Urothelium cell line (cell line): ENCODE results near the gene EPHB2.
"Not testable (repeated sequence)": the region's sequence is repeated elsewhere in the genome, so short reads cannot be mapped to it uniquely, and the experiment has no call there.

Experiments
- DNase-seq: peaks from one replicate; pipeline ENCODE4 v3.0.0; 2011; ENCODE audit warnings: low spot score, mixed read lengths
- FAIRE-seq: peaks from 2 replicates; lab custom pipeline; 2011; peaks lifted over from hg19 to GRCh38; lab: Jason Lieb, UNC

EPHB2 gene

GRCh38 chr1:22925111-22925510, 214.5 kb downstream of the EPHB2 start:
- DNase-seq (no peak), FAIRE-seq (peak; percentile 23)

DNA sequence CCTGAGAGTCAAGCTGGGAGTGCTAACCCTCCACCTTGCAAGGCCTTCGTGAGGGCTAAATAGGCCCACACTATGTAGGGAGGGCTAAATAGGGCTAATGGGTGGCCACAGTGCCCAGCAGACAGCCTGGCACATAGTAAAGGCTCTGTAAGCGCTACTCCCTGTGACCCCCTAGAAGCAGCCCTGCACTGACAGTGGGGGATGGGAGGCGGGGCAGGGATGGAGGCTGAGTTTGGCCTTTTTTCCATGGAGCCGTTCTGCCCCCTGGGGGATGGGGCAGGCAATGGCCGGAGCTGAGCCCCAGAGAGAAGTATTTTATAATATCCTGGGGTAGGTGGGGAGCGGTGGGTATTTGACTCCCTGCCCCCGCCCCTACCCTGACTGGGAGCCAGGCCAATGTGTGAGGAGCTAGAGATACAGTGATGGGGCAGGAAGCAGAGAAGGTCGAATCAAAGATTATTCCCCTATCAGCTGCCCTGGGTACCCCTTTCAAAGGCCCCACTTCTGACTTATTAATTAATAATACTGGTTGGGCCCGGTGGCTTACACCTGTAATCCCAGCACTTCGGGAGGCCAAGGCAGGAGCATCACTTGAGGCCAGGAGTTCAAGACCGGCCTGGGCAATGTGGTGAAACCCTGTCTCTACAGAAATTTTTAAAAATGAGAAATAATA, 219.7 kb downstream of the EPHB2 start:
- DNase-seq = peak; percentile 49
- FAIRE-seq = no peak

DNA sequence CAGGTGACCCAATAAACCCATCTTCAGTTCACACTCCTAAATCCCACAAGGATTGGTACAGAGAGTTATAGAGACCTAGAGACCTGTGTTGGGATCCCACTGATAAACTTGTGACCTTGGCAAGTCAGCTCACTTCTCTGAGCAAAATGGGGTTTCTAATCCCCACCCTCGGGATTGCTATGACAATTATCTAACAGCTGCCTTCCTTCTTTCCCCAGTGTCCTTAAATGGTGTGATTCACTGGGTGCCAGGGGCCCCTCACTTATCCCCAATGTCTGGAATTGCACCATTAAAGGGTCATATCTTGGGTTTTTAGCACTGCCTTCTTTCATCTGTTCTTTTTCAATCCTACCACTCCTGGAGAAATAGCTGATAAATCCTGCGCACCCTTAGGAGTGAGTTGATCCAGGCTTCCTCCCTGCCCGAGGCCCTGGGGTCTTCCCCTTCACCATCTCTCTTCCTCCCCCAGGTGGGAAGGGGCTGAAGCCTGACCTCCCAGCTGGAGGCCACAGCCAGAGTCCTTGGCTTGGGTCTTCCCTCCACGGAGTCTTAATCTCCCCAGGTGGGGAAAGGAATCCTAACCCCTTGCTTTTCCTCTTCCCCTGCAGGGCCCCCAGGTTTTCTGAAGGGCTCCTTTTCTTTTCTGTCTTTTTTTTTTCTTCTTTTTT, 222.3 kb downstream of the EPHB2 start:
- no peak for FAIRE-seq
- DNase-seq = no peak

DNA sequence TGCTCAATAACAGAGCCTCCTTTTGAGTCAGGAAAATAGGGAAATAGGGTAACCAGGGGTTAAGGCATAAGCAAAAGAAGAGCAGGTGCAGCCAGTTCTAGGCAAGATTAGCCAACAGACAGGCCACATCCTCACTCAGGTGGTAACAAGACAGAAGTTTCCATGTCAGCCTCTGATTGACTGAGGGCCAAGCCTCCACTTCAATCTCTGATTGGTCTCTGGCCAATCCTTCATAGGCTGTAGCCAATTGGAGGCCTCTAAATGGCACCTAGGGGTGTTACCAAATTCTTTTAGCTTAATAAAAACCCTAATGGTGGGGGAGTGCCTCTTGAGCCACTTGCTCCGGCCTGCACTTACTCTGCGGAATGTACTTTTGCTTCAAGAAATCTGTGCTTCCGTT, 224.8 kb downstream of the EPHB2 start:
- FAIRE-seq (no peak), DNase-seq (no peak)

DNA sequence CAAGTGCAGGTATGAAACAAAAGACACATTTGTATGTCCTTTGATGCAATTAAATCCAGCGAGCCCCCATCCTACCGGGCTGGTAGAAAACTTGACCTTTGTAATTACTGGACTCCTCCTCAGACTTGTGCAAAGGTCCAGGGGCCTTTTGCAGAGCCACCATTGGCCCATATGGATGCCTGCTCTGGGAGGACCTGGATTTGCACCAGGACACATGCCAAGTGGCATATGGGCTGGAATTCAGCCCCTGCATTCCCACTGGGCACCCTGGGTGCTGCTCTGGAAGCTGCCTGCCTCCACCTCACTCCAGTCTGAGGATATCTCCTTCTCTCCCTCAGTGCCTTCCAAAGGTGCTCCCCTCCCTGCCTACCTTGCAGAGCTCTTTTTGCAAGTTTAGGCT, 226.0 kb downstream of the EPHB2 start:
- no peak for FAIRE-seq
- DNase-seq = no peak

- FAIRE-seq (no peak), DNase-seq (no peak)
Observed at GRCh38 chr1:22941257-22941656, 230.6 kb downstream of the EPHB2 start.

DNA sequence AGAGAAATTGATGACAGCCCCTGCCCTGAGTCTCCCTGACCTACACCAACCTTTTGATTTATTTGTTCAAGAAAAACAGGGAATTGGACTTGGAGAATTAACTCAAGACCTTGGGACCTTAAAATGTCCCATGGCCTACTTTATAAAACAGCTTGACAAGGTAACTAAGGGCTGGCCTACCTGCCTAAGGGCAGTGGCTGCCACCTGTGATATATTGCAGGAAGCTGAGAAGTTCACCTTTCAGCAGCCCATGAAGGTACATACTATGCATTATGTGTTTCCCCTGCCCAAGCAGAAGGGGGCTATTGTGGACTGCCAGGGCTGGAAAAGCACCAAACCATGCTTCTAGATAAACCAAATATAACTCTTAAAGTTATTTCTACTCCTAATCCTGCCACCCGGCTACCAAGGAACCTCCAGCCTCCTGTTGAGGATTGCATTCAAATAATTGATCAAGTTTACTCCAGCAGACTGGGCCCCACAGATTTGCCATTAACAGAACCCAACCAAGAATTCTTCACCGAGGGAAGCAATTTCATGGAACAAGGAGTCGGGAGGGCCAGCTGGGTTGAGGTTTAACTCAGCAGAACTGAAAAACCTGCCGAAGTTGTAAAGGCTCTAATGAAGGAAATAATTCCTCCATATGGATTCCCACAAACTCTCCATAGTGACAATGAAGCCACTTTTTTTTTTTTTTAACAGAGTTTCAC, 233.9 kb downstream of the EPHB2 start:
- DNase-seq (no peak), FAIRE-seq (no peak)

DNA sequence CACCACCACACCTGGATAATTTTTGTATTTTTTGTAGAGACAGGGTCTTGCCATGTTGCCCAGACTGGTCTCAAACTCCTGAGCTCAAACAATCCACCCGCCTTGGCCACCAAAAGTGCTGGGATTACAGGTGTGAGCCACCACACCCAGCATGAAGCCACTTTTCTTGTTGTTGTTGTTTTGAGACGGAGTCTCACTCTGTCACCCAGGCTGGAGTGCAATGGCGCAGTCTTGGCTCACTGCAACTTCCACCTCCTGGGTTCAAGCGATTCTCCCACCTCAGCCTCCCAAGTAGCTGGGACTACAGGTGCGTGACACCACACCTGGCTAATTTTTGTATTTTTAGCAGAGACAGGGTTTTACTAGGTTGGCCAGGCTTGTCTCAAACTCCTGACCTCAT, 234.5 kb downstream of the EPHB2 start:
- DNase-seq, FAIRE-seq: not testable (repeated sequence)

- no peak for DNase-seq
- no peak for FAIRE-seq
Observed at GRCh38 chr1:22949822-22950331, 239.2 kb downstream of the EPHB2 start.

- FAIRE-seq (no peak), DNase-seq (no peak)
Observed at GRCh38 chr1:22951796-22952195, 241.2 kb downstream of the EPHB2 start.

DNA sequence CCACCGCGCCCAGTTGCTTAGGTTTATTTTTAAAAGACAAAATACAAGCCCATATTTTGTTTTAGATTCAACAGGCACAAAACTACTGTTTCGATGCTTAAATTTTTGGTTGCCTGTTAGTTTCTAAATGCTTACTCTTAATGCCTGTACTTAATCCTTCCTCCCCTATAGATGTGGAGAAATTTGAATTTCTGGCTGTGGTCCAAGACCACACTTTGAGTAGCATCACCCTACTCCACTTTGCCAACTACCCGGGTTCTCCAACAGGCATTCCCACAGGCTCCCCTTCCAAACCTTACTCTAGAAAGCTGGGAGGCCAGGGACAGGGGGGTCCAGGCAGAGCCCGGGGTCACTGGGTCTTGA, 242.0 kb downstream of the EPHB2 start:
- DNase-seq (no peak), FAIRE-seq (no peak)

DNA sequence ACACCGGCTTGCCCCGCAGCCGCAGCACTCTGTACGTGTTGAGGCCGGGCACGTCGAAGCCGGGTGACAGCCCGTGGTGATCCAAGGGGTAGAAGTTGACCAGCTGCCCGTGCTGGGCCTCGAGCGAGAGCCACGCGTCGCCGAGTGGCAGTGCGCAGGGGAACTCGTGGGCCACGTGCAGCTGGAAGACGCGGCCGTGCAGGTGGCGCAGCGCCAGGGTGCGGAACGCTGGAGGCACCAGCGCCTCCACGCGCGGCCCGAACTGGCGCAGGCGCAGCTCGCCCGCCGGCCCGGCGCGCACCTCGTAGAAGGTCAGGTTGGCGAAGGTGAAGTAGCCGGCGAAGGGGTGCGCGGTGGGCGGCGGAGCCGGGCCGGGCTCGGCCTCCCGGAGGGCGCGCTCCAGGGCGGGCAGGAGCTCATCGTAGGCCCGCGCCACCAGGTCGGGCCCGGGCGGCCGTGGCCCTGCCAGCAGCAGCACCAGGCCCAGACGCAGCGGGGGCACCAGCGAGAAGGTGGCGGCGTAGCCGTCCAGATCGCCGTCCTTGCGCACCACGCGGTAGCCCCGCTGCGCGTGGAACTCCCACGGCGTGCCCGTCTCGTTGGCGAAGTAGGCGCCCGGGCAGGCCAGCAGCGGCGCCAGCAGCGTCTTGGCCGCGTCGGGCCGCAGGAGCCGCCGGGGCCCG, 242.6 kb downstream of the EPHB2 start:
- no peak for DNase-seq
- FAIRE-seq = no peak

- DNase-seq = no peak
- no peak for FAIRE-seq
Observed at GRCh38 chr1:22953740-22954141, 243.1 kb downstream of the EPHB2 start.

DNA sequence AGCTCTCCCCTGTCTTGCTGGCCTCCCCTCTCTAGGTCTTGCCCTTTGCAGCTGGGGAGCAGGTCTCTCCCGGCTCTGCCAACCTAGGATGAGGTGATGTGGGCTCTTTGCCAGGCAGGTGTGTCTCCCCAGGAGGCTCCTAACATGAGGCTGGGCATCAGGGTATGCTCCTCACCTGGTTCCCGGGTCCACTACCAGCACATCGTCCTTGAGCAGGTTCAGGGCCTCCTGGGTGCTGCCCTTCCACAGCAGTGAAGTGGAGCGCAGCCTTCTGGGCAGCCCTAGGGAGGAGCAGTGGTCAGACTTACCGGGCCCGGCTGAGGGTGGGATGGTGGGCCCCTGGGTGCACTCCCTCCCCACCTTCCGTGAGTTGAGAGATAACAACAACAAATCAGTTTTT, 244.5 kb downstream of the EPHB2 start:
- no peak for FAIRE-seq
- no peak for DNase-seq

DNA sequence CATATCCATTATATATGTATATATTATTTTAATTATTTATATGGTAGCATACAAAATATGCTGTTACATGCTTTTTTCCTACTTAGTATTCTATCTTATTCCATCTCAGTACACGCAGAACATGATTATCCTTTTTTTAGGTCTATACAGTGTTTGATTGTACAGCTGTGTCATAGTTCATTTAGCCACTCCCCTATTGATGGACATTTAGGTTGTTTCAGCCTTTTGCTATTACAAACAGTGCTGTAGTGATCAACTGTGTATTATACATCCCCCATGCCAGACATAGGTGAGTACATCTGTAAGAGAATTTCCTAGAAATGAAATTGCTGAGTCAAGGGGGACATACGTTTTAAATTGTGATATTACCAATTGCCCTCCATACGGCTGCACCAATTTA, 246.4 kb downstream of the EPHB2 start:
- no peak for FAIRE-seq

GRCh38 chr1:22958556-22958955, 247.9 kb downstream of the EPHB2 start:
- FAIRE-seq (no peak), DNase-seq (no peak)

More for the DNA sequence above, 246.4 kb downstream of the EPHB2 start:
- DNase-seq = no peak

- no peak for FAIRE-seq
Observed at GRCh38 chr1:22959545-22960360, 249.1 kb downstream of the EPHB2 start.

DNA sequence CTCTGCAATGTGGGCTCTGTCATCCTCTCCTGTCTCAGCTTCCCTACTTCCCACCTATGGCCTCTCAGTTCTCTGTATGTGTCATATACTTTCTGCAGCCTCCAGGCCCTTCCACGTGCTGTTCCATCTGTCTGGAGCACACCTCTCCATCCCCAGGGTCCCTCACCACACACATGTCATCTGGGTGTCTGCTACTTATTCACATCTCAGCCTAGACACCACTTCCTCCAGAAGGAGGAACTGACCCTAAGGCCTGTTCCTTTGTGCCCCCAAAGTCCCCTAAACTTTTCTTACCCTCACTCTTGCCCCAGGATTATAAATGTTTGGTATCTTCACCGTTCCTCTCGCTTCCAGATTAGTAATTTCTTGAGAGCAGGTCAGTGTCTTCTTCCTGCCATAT, 251.9 kb downstream of the EPHB2 start:
- FAIRE-seq (no peak), DNase-seq (no peak)

More at GRCh38 chr1:22959545-22960360, 249.1 kb downstream of the EPHB2 start:
- DNase-seq = no peak

GRCh38 chr1:22963044-22963677, 252.5 kb downstream of the EPHB2 start:
- no peak for DNase-seq
- FAIRE-seq = no peak

DNA sequence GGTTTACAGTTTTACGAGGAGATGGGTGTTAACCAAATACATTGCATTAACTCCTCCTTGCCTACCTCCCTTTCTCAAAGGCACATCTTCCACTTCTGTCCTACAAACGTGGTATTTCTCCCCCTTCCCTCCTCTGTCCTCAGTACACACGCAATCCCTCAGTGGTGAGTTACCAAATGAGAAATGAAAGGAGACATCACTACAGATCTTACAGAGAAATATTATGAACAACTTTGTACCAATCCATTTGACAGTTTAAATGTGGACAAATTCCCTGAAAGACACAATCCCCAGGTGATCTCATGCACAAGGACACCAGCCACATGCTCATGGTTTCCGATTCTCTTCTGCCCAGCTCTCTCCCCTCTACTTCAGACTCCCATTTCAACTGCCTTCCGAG, 255.7 kb downstream of the EPHB2 start:
- DNase-seq (no peak), FAIRE-seq (peak; percentile 9)
